ENCODE data around the gene FGFBP2. TPM values are rescaled to one million over a fixed set of nuclear protein-coding genes. Genes with fewer than 3 reads are reported as not detected.

FGFBP2 gene
- total RNA-seq, 3 donors from 2014 or later (not counting 1 experiment from before 2014, with no cell fraction given): 644 to 736 (median 713) TPM

GRCh38 chr4:16007471-16008095, 44.6 kb upstream of the FGFBP2 start:
- Histone ChIP-seq H3K4me3 (ENCODE audit: low read length) (no peak overlapping the region), H3K27me3 (ENCODE audit: control insufficient read depth, insufficient read depth, low read length) (peaks cover 6% of the 10 kb centered on the region), H3K36me3 (ENCODE audit: control insufficient read depth, insufficient read depth, low read length) (no peaks in the 10 kb centered on the region), H3K9me3 (ENCODE audit: control insufficient read depth, insufficient read depth, low read length) (no peaks in the 10 kb centered on the region), H3K4me1 (ENCODE audit: control insufficient read depth, insufficient read depth, low read length) (no peaks in the 10 kb centered on the region), H3K27ac (ENCODE audit: low read length) (no peak overlapping the region)
- no peak for TF ChIP-seq CTCF (IDR thresholded peaks at IDR 0.05)
- H3K4me3 Mint-ChIP-seq: no peak overlapping the region
- no peak overlapping the region for H3K27ac Mint-ChIP-seq
- H3K36me3 Mint-ChIP-seq: no peaks in the 10 kb centered on the region
- no peak for ATAC-seq
- no peak for DNase-seq
- H3K9me3 Mint-ChIP-seq: no peaks in the 10 kb centered on the region
- H3K27me3 Mint-ChIP-seq (ENCODE audit: low read depth in 2 of 2): peaks cover 0 to 5% of the 10 kb centered on the region in 2 donors
- intact Hi-C loops (cut with micrococcal nuclease): no loop called here
- WGBS (ENCODE audit: insufficient coverage): 85% methylated on average over 5 of the region's 5 CpGs
- no peaks in the 10 kb centered on the region for H3K4me1 Mint-ChIP-seq

GRCh38 chr4:16006771-16007446, 43.9 kb upstream of the FGFBP2 start:
- Histone ChIP-seq H3K27ac (ENCODE audit: low read length) (no peak overlapping the region), H3K36me3 (ENCODE audit: control insufficient read depth, insufficient read depth, low read length) (no peaks in the 10 kb centered on the region), H3K9me3 (ENCODE audit: control insufficient read depth, insufficient read depth, low read length) (no peaks in the 10 kb centered on the region), H3K27me3 (ENCODE audit: control insufficient read depth, insufficient read depth, low read length) (peaks cover 6% of the 10 kb centered on the region), H3K4me1 (ENCODE audit: control insufficient read depth, insufficient read depth, low read length) (no peaks in the 10 kb centered on the region), H3K4me3 (ENCODE audit: low read length) (no peak overlapping the region)
- Mint-ChIP-seq H3K27me3 (ENCODE audit: low read depth in 2 of 2) (peaks cover 0 to 5% of the 10 kb centered on the region in 2 donors), H3K9me3 (no peaks in the 10 kb centered on the region), H3K27ac (no peak overlapping the region), H3K36me3 (no peaks in the 10 kb centered on the region), H3K4me1 (no peaks in the 10 kb centered on the region), H3K4me3 (no peak overlapping the region)
- intact Hi-C loops (cut with micrococcal nuclease): no loop called here
- 97% methylated on average over 6 of the region's 6 CpGs for WGBS (ENCODE audit: insufficient coverage)
- ATAC-seq (no peak), DNase-seq (no peak)
- no peak for TF ChIP-seq CTCF (IDR thresholded peaks at IDR 0.05)

- Histone ChIP-seq H3K9me3 (ENCODE audit: control insufficient read depth, insufficient read depth, low read length) (no peaks in the 10 kb centered on the region), H3K36me3 (ENCODE audit: control insufficient read depth, insufficient read depth, low read length) (no peaks in the 10 kb centered on the region), H3K27ac (ENCODE audit: low read length) (no peak overlapping the region), H3K4me3 (ENCODE audit: low read length) (no peak overlapping the region), H3K4me1 (ENCODE audit: control insufficient read depth, insufficient read depth, low read length) (peaks cover 9% of the 10 kb centered on the region), H3K27me3 (ENCODE audit: control insufficient read depth, insufficient read depth, low read length) (peaks cover 6% of the 10 kb centered on the region)
- intact Hi-C loops (cut with micrococcal nuclease): no loop called here
- DNase-seq (no peak), ATAC-seq (no peak)
- Mint-ChIP-seq H3K9me3 (no peaks in the 10 kb centered on the region), H3K36me3 (no peaks in the 10 kb centered on the region), H3K4me1 (no peaks in the 10 kb centered on the region), H3K27me3 (ENCODE audit: low read depth in 2 of 2) (peaks cover 0 to 3% of the 10 kb centered on the region in 2 donors), H3K4me3 (no peak overlapping the region), H3K27ac (no peak overlapping the region)
- TF ChIP-seq CTCF (IDR thresholded peaks at IDR 0.05): no peak
- whole genome bisulfite sequencing (ENCODE audit: insufficient coverage): 87% methylated on average over 5 of the region's 5 CpGs
Observed at GRCh38 chr4:16005676-16006075, 42.7 kb upstream of the FGFBP2 start.
